ENCODE measurements around the gene CLEC3A.
"Not testable (repeated sequence)": the region's sequence is repeated elsewhere in the genome, so short reads cannot be mapped to it uniquely, and the experiment has no call there.

Gene CLEC3A

GRCh38 chr16:78057803-78058564 lies 35.6 kb downstream of the CLEC3A start:
- no peak overlapping the region for H3K4me3 ChIP-seq (ENCODE audit: low read depth, low read length)
- TF ChIP-seq, protein P1, sequence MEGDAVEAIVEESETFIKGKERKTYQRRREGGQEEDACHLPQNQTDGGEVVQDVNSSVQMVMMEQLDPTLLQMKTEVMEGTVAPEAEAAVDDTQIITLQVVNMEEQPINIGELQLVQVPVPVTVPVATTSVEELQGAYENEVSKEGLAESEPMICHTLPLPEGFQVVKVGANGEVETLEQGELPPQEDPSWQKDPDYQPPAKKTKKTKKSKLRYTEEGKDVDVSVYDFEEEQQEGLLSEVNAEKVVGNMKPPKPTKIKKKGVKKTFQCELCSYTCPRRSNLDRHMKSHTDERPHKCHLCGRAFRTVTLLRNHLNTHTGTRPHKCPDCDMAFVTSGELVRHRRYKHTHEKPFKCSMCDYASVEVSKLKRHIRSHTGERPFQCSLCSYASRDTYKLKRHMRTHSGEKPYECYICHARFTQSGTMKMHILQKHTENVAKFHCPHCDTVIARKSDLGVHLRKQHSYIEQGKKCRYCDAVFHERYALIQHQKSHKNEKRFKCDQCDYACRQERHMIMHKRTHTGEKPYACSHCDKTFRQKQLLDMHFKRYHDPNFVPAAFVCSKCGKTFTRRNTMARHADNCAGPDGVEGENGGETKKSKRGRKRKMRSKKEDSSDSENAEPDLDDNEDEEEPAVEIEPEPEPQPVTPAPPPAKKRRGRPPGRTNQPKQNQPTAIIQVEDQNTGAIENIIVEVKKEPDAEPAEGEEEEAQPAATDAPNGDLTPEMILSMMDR (IDR thresholded peaks at IDR 0.05; ENCODE audit: low read depth, low read length), result no peak

- H3K4me3 ChIP-seq (ENCODE audit: low read depth, low read length), result not testable (repeated sequence)
These were observed 37.5 kb downstream of the CLEC3A start for GRCh38 chr16:78059806-78060205.

DNA sequence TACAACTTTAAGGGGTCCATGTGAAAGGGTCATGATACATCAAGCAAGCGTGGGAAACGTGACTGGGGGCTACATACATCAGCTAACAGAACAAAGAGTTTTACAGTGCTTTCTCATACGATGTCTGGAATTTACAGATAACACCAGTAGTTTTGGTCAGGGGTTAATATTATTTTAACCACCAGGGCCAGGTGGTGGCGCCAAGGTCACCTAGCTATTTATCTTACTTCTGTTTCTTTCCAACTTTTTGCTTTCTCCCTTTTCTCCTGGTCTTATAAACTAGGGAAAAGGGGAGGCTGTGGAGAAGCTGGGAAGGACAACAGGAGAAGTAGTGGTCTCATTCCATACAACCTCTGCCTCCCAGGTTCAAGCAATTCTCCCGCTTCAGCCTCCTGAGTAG lies 37.9 kb downstream of the CLEC3A start:
- H3K4me3 ChIP-seq (ENCODE audit: low read depth, low read length), result no peak overlapping the region
- TF ChIP-seq, protein P1 (IDR thresholded peaks at IDR 0.05; ENCODE audit: low read depth, low read length), result no peak

DNA sequence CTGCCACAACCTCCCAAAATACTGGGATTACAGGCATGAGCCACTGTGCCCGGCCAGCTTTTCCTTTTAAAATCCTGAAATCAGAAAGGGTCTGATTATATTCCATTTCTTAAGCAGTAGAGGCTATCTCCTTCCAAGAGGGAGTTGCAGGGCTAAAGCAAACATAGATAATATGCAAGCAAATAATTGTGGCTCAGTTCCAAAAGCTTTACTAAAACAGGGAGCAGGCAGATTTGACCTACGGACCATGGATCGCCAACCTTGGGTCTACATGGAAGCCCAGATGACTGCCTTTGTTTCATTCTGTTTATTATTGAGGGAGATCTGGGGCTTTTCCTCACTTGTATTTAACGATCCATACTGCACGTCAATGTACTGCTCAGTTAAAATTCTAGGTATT lies 38.5 kb downstream of the CLEC3A start:
- TF ChIP-seq, protein P1 (IDR thresholded peaks at IDR 0.05; ENCODE audit: low read depth, low read length), result no peak
- no peak overlapping the region for H3K4me3 ChIP-seq (ENCODE audit: low read depth, low read length)

GRCh38 chr16:78065319-78065718 lies 43.0 kb downstream of the CLEC3A start:
- TF ChIP-seq, protein P1 (IDR thresholded peaks at IDR 0.05; ENCODE audit: low read depth, low read length), result no peak
- H3K4me3 ChIP-seq (ENCODE audit: low read depth, low read length), result no peak overlapping the region

DNA sequence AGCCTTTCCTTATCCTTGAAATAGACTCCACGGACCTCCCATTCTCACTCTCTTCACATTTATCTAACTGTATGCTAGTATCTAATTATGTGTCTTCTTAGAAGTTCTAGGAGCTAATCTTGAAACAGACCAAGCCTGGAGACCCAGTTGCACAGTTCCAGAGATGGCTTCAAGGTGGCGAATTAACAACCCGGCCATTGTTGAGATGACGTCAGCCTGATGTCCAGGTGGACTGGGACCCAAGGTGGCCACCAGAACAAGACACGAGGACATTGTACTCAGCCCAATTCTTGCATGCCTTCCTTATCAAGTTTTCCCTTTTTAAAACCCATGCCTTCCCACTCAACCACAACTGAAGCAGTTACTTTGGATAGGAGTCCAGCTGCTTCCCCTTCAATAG lies 47.6 kb downstream of the CLEC3A start:
- TF ChIP-seq, protein P1 (IDR thresholded peaks at IDR 0.05; ENCODE audit: low read depth, low read length), result no peak

DNA sequence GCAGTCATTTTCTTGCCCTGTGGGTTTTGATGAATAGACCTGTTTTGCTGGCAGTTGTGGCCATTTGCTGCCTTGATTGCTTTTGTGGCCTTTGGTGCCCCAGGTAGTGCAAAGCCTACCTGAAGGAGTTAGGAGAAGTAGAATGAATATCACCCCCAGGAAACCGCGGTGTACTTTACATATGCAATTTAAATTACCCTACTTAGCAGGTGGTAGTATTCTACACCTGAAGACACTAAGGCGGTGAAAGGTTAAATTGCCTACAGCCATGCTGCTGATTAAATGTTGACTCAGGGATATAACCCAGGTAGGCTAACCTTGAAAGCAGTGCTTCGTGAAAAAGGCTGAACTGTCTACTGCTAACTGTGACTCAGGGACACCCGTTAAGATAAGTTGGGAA lies 49.9 kb downstream of the CLEC3A start:
- H3K4me3 ChIP-seq (ENCODE audit: low read depth, low read length), result no peak overlapping the region
- TF ChIP-seq, protein P1 (IDR thresholded peaks at IDR 0.05; ENCODE audit: low read depth, low read length), result no peak

More for the DNA sequence above, 47.6 kb downstream of the CLEC3A start:
- H3K4me3 ChIP-seq (ENCODE audit: low read depth, low read length), result no peak overlapping the region

- TF ChIP-seq, protein P1 (IDR thresholded peaks at IDR 0.05; ENCODE audit: low read depth, low read length), result no peak
- no peak overlapping the region for H3K4me3 ChIP-seq (ENCODE audit: low read depth, low read length)
These were observed 53.5 kb downstream of the CLEC3A start for GRCh38 chr16:78075800-78076199.
